SK-MEL-5 (cell line): ENCODE measurements around the gene ARID3A. TPM values are rescaled to one million over a fixed set of nuclear protein-coding genes. Genes with fewer than 3 reads are reported as not detected.
"Not testable (repeated sequence)": the region's sequence is repeated elsewhere in the genome, so short reads cannot be mapped to it uniquely, and the experiment has no call there.

Experiments used
- DNase-seq: peaks from one replicate; pipeline ENCODE4 v3.0.0-alpha.2; 2016; ENCODE audit warnings: low read depth, low spot score
- in situ Hi-C: cut with HindIII; loops from 2 replicates; pipeline ENCODE4 v1.10.0; 2016; ENCODE audit warnings: low sequenced_read_pairs, high pct_unique_total_duplicates, low pct_unique_long_range_greater_than_20kb
- total RNA-seq: library from RNA; depleted of rRNA; stranded (reverse); fragments of >200 nt; shearing (Covaris generic); gene quantifications from 2 replicates; pipeline ENCODE4 v1.2.3, GENCODE V29; 2014

The ARID3A gene
- total RNA-seq, 1 experiment from 2014 or later = 6.6 TPM

DNA sequence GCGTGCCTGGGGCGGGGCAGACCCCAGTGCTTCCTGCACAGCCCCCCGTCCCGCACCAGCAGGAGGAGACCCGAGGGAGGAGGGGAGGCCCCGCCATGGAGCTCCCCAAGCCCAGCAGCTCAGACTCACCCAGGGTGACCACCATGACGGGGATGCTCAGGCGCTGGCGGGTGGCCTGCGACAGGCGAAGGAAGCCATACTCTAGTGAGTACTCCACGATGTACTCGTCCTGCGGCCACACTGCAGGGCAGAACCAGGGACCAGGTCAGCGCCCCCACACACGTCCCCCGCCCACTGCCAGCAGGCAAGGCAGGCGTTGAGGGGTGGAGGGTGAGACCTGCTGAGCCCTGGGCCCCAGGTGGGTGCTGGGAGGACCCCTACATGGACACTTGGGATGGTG is 86.5 kb downstream of the ARID3A start:
- in situ Hi-C loops = no loop called here
- DNase-seq = no peak

DNA sequence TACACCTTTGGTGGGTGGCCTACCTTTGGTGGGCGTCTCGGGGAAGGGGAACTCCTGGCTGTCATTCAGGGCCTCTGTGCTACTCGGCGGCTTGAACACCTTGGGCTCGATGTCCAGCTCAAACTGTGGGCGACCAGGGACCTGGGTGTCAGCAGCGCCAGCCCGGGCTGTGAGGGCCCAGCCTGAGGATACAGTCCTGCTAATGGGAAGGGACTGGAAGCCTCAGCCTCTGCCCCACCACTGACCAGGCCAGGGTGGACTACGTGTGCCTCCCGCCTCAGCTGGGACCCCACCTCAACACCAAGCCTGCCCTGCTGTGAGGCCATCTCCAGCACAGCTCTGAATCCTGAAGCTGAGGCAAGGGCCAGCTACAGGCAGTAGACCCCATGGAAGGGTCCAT is 87.4 kb downstream of the ARID3A start:
- in situ Hi-C loops = no loop called here
- DNase-seq = no peak

DNA sequence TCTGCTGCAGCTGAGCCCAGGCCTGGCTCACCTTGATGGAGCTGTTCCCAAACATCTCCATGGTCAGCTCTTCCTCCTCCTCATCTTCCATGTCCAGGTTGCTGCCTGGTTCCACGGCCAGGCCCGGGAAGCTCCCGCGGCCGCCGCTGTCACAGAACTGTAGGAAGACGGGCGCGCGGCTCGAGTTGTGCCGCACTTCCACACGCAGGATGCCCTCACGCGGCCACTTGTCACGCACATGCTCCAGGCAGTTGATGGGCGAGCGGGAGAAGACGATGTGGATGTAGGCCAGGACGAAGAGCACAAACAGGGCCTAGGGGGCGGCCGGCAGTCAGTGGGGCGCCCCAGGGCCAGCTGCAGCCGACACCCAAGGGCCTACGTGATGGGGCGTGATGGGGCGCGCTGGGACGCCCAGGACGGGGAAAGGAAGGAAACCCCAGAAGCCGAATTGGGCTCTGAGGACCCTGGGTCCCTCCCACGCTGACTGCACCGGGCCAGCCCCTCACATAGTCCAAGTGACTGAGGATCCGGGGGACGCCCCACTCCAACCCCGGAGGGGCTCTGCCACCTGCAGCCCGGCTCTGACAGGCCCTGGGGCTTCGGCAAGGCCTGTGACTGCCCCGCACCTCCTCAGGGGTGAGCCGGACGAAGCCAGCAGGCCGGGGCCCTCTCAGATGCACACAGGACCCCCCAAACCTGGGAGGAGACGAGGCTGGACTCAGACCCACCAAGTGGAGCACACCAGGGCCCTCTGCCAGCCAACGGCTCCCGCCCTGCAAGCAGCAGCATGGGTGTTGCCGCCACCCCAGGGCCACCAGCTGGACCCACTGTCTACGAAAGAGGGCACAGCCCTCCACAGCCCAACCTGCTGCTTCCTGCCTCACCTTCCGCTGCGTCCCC is 88.6 kb downstream of the ARID3A start:
- in situ Hi-C loops = no loop called here

DNA sequence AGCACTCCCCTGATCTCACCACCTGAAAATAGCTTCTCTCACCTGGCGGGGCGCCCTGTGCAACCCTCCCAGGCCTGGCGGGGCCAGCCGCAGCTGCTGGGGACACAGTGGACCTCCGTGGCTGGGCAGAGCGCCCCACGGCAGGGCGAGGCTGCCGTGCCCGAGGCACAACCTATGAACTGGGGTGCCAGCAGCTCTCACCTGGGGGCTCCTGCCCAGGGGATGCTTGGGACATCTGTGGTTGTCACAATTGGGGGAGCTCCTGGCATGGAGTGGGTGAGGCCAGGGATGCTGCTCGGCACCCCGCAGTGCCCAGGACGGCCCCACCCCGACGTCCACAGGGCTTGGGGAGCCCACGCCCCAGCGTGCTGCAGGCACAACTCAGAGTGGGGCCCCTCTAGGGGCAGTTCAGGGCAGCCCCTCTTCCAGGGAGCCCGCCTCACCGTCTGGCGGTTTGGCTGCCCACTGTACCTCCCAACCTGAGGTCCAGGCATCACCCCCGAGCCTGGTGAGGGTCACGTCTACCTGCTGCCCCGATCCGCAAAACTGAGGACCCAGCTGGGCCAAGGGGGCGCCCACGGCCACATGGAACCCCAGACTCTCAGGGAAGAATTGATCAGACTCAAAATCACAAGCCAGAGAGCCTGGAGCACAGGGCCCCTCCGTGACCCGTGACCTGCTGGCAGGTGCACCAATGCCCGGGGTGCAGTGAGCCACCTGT is 89.4 kb downstream of the ARID3A start:
- in situ Hi-C loops = no loop called here
- no peak for DNase-seq

More for the DNA sequence above, 88.6 kb downstream of the ARID3A start:
- DNase-seq = no peak

DNA sequence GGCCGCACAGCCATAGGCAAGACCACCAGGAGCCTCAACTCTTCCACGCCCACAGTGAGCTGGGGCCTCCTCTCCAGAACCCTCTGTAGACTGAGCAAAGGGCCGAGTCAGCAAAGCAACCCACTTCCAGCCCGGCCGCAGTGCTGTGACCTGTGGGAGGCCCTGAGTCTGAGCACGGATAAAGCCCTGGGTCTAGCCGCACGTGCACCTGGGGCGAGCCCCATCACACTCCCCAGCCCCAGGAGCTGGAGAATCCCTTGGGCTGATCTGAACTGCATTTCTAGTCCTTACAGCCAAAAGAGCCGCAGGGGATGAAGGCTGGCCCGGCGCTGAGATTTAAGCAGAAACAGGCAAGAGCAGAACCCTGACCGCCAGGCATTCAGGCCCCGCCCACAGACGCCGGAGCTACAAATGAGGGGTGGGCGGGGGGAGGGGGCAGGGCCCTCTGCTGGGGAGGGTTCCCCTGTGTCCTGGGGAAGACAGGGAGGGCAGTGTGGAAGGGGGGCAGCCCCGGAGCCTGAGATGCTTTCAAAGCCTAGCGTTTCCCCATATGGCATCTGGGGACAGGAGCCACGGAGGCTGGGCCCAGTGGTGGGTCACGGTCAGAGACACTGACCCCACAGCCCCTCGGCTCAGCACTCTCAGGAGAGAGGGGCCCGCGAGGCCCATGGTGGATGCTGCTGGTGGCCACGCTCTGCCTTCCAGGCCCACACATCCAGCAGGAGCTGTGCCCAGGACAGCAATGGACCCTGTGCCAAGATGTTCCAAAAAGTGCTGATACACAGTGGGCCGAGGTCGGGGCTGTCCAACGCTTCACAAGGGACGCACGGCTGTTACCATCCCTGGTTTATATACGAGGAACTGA is 90.2 kb downstream of the ARID3A start:
- in situ Hi-C loops = no loop called here
- no peak for DNase-seq

DNA sequence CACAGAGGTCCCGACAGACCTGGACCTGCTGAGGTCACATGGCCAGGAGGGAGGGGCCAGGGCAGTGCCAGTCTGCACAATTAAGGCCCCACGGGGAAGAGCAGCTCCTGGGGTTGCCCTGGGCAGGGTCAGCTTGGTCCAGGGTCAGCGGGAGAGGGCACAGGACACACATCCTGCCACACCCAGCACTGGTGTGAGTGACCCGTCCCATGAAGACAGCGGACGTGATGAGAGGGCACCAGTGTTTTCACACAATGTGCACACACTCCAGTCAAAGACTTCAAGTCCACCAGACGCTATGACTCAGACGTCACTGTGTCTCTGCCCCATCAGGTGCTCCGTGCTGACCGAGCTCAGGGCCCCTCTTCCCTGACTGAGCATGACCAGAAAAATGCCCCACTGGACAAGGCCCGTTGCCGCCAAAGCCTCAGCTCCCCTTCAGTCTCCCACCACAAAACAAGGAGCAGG is 90.8 kb downstream of the ARID3A start:
- no peak for DNase-seq

DNA sequence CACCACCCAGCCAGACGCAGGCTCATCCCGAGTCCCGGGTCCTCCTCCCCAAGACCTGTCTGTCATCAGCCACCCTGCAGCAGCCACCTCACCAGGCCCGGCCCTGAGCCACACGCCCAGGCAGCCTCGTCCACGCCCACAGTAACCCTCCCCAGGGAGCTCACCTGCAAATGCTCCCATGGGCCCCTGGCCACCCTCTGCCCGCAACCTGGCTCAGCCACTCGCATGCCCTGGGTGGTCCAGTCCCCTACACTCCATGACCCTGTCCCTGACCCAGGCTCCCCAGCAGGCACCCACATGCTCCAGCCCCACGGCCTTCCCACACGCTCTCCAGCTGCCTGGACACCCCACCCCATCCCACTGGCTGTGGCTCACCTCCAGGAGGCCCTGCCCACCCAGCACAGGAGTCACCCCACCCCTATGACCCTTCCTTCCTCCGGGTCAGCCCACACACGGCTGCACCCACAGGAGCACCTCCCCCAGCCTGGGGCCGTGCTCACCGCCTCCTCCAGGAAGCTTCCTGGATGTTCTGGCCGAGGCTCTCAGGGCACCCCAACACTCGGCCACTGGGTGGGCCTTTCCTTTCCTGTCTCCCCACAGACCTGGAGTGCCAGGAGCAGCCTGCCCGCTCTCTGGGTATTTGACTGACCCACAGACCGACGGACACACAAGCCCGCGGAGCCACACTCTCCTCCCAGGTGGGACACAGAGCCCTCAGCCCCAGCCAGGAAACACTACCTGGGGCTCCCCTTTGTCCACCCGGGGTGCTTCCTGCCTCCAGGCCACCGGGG is 91.5 kb downstream of the ARID3A start:
- DNase-seq = no peak
- in situ Hi-C loops = no loop called here

More for the DNA sequence above, 90.8 kb downstream of the ARID3A start:
- in situ Hi-C loops = no loop called here

DNA sequence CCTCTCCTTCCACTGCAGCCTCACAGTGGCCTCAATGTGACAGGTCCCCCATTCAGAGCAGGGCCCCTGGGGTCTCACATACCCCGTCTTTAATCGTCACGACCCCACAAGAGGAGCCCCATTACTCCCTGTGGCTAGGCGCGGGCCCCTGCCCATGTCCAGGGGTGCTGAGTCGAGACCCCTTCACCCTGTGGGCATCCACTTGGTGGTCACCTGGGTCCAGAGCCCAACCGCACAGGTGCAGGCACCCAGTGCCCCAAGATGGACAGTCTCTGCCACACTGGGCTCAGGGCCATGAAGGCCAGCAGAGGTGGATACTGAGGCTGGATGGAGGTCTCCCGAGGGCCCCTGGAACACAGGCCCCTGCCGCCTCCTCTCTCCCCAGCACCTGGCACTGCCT is 92.1 kb downstream of the ARID3A start:
- in situ Hi-C loops = no loop called here
- no peak for DNase-seq

DNA sequence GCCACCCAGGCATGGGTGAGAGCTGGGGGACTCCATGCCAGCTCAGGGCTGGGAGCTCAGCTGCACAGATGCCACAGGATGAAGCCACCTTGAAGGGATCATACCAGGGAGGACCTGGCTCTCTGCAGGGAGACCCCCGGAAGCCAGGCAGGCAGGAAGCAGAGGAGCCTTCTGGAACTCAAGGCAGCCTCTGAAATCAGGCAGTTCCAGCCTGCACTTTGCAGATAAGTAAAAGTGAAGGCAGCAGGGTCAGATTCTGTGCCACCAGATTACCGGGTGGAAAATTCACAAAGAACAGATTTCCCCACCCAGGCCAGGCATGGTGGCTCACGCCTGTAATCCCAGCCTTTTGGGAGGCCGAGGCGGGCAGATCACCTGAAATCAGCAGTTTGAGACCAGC is 92.6 kb downstream of the ARID3A start:
- in situ Hi-C loops = no loop called here

DNA sequence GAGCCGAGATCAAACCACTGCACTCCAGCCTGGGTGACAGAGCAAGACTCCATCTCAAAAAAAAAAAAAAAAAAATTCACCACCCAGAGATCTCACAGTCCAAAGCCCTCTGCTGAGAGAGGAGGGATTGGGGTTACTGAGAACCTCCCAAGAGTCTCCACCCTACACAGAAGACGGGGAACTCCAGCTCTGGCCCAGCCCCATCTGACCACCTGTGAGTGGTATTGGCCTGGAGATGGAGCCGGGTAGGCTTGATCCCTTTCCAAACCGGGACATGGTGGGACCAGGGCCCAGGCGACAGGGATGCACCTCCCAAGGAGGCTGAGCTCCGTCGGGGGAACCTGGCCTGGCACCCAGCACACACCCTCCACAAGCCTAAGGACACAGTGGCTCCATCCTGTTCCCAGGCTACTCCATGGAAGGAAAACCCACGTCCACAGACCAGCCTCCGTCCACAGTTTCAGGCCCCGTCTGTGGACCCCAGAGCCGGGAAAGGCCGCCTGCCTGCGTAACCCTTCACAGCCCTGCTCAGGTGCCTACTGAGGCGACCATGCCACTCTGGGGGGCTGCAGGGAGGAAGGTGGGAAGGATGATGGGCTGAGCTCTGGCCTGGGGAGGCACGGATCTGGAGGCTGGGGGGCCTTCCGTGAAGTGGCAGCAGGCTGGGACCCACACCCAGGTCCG is 93.2 kb downstream of the ARID3A start:
- in situ Hi-C loops = no loop called here

More for the DNA sequence above, 92.6 kb downstream of the ARID3A start:
- DNase-seq = no peak

DNA sequence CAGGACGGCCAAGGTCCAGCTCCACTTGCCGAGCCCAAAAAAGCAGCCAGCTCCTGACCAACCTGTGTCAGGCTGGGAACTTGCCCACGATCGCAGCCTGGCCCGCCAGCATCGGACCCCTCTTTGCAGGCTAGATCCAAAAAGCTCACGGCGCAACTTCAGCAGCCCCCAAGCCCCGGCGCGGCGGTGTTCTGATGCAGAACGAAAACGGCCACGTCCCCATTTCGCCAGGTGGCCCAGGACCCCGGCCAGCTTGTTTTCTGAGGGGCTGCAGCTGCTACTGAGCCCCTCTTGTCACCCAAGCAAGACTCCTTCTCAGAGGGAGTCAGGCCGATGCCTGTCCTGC is 93.8 kb downstream of the ARID3A start:
- in situ Hi-C loops = no loop called here
- DNase-seq = no peak

More for the DNA sequence above, 93.2 kb downstream of the ARID3A start:
- DNase-seq = no peak

DNA sequence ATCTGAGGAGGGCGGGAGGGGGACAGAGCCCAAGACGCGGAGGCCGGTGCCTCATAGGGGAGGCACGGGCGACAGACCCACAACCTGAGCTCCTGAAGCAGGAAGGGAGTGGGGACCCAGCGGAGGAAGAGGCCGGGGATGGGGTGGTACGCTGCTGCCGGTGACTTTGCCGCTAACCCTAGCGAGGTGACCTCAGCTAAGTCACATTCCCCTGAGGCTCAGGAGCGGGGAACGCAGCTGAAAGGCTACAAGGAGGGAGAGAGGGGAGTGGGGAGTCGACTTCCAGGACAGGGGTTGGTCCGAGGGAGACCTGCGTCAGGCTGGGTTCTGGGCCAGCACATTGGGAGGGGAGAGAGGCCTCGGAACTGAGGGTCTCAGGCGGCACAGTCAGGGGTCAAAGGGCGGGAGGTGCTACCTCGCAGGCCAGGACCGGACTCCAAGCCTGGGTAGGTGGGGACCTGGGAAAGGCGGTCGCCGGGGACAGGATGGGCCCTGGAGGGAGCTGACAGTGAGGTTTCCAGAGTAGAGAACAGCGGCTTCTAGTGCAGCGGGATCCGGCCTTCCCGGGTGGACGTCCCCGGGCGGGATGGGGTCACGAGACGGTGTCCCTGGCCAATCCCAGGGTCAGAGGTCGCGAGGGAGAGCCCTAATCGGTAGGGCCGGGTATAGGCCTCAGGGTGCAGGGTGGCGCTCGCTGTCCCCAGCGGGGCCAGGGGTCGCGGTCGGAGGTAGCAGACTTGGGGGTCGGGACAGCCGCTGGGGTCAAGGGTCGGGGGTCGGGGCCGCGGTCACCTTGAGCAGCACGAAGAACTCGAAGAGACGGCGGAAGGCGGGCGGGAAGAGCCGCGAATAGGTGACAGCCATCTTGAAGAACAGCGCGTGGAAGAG is 94.4 kb downstream of the ARID3A start:
- DNase-seq = no peak
- in situ Hi-C loops = no loop called here

DNA sequence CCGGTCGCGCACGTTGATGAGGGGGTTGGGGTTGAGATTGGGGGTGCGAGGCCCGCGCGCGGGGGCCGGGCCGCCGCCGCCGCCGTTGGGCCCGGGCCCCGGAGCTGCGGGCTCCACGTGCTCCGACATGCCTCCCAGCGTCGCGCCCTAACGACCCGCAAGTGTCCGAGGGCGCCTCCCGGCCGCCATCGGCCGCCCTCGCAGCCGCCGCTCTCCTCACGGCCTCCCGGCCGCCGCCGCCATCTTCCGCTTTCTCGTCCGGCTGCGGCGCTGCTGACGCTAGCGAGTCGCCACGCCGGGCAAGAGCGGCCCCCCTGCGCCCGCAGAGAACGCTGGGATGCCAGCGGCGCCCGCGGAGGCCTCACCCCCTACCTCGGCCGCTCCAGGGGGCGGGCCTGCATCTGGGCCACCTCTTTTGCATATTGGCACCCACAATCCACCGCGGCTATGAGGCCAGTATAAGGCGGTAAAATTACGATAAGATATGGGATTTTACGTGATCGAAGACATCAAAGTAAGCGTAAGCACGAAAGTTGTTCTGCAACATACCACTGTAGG is 95.1 kb downstream of the ARID3A start, which contains the start of gene TMEM259:
TSS of gene TMEM259 (minus strand) at position 256 of the 558 bp plus-strand sequence. CDS start at position 129, 127 bp downstream.
- in situ Hi-C loops = no loop called here
- peak; percentile 94 for DNase-seq

DNA sequence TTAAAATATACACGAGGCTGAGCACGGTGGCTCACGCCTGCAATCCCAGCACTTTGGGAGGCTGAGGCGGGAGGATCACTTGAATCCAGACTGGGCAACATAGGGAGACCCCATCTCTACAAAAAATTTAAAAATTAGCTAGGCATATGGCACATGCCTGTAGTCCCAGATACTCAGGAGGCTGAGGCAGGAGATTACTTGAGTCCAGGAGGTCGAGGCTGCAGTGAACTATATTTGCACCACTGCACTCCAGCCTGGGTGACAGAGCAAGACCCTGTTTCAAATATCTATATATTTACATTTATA is 98.0 kb downstream of the ARID3A start:
- DNase-seq, in situ Hi-C loops: not testable (repeated sequence)

DNA sequence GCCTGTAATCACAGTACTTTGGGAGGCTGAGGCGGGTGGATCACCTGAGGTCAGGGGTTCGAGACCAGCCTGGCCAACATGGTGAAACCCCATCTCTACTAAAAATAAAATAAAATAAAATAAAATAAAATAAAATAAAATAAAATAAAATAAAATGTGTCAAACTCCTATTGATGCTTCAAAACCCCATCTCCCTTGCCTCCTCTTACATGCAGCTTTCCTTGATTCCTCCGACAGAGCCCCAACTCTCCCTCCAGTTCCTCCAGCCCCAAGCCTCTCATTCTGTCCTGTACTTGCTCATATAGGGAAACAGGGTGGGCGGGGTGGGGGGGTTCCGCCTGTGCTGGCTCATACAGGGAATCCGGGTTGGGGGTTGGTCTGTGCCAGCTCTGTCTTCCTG is 99.2 kb downstream of the ARID3A start:
- DNase-seq, in situ Hi-C loops: not testable (repeated sequence)
